GM23338 (cell line): ENCODE results near the gene ZNF646. TPM values are rescaled to one million over a fixed set of nuclear protein-coding genes. Genes with fewer than 3 reads are reported as not detected.
A peak's percentile ranks its signal among the peaks of the same experiment; 100 is the strongest.

Source experiments
- ATAC-seq: fragments of 200-7000 bp; cut with Tn5 transposase; 3 replicates; pipeline ENCODE4 v1.9.1; 2020
- DNase-seq: peaks from one replicate; pipeline ENCODE4 v3.0.0-alpha.2; 2015; ENCODE audit warnings: low spot score
- H2AFZ ChIP-seq: fragments of 200-600 bp; sonication (generic); 2 replicates; pipeline ENCODE4 v1.8.0; 2016; ENCODE audit warnings: antibody characterized with exemption, mild to moderate bottlenecking, moderate library complexity
- H3F3A ChIP-seq: fragments of 200-600 bp; sonication (generic); replicated peaks from 2 replicates; pipeline ENCODE4 v1.8.0; 2017; ENCODE audit warnings: antibody characterized with exemption, mixed run types, low read depth
- H3K27ac ChIP-seq: fragments of 200-600 bp; sonication (generic); 2 replicates; pipeline ENCODE4 v1.6.1; 2016; ENCODE audit warnings: low read depth
- H3K27me3 ChIP-seq: fragments of 200-600 bp; sonication (generic); 2 replicates; pipeline ENCODE4 v1.8.0; 2016; ENCODE audit warnings: mild to moderate bottlenecking, mixed run types, moderate library complexity; ENCODE audit not compliant: insufficient read depth
- H3K36me3 ChIP-seq: fragments of 200-600 bp; sonication (generic); 2 replicates; pipeline ENCODE4 v1.8.0; 2016; ENCODE audit warnings: mild to moderate bottlenecking; ENCODE audit not compliant: insufficient read depth
- H3K4me1 ChIP-seq: fragments of 200-600 bp; sonication (generic); 2 replicates; pipeline ENCODE4 v1.8.0; 2016; ENCODE audit warnings: mild to moderate bottlenecking, moderate library complexity; ENCODE audit not compliant: insufficient read depth
- H3K4me2 ChIP-seq: fragments of 200-600 bp; sonication (generic); 2 replicates; pipeline ENCODE4 v1.7.1; 2017; ENCODE audit warnings: mixed run types
- H3K4me3 ChIP-seq: fragments of 200-600 bp; sonication (generic); 2 replicates; pipeline ENCODE4 v1.6.1; 2016; ENCODE audit warnings: mixed run types
- H3K79me2 ChIP-seq: fragments of 200-600 bp; sonication (generic); replicated peaks from 2 replicates; pipeline ENCODE4 v1.8.0; 2017; ENCODE audit warnings: mild to moderate bottlenecking; ENCODE audit not compliant: insufficient read depth
- H3K9me2 ChIP-seq: fragments of 200-600 bp; sonication (generic); 2 replicates; pipeline ENCODE4 v1.8.0; 2017; ENCODE audit not compliant: insufficient read depth
- H4K20me1 ChIP-seq: fragments of 200-600 bp; sonication (generic); replicated peaks from 2 replicates; pipeline ENCODE4 v1.8.0; 2017; ENCODE audit warnings: mild to moderate bottlenecking; ENCODE audit not compliant: insufficient read depth
- H3K27ac Mint-ChIP-seq: 2 replicates; pipeline ENCODE4 v1.8.0; 2020; ENCODE audit warnings: inconsistent platforms, mild to moderate bottlenecking, moderate library complexity, mixed read lengths
- H3K27me3 Mint-ChIP-seq: 3 replicates; pipeline ENCODE4 v1.8.0; 2022; ENCODE audit warnings: low read depth, mild to moderate bottlenecking, moderate library complexity, mixed read lengths, inconsistent platforms; ENCODE audit not compliant: insufficient read depth, poor library complexity
- H3K36me3 Mint-ChIP-seq: 3 replicates; pipeline ENCODE4 v1.8.0; 2021; ENCODE audit warnings: low read depth, mild to moderate bottlenecking, inconsistent platforms, moderate library complexity, mixed read lengths
- H3K4me1 Mint-ChIP-seq: 3 replicates; pipeline ENCODE4 v1.8.0; 2020; ENCODE audit warnings: mild to moderate bottlenecking, inconsistent platforms, mixed read lengths
- H3K4me3 Mint-ChIP-seq: 3 replicates; pipeline ENCODE4 v1.8.0; 2021; ENCODE audit warnings: moderate library complexity, mild to moderate bottlenecking, inconsistent platforms, mixed read lengths
- H3K9me3 Mint-ChIP-seq: 3 replicates; pipeline ENCODE4 v1.8.0; 2020; ENCODE audit warnings: moderate library complexity, mild to moderate bottlenecking, inconsistent platforms, mixed read lengths
- CREB1 ChIP-seq: fragments of 250-450 bp; sonication (Bioruptor Pico); IDR thresholded peaks from 2 replicates; pipeline ENCODE4 v1.5.0; 2020; ENCODE audit warnings: low read depth, mild to moderate bottlenecking, moderate library complexity
- CTCF ChIP-seq, 2 experiments: fragments of 200-600 bp in 1 of 2; sonication (generic) in 1 of 2; conservative IDR thresholded peaks; 2 replicates each; pipeline versions ENCODE4 v1.5.1 to v1.6.1; 2016 to 2017; ENCODE audit warnings: antibody characterized with exemption in 2 of 2, low read depth in 2 of 2, mild to moderate bottlenecking in 2 of 2, moderate library complexity in 1 of 2
- EZH2 ChIP-seq: fragments of 200-600 bp; sonication (generic); IDR thresholded peaks from one replicate; pipeline ENCODE4 v1.8.0; 2017; ENCODE audit warnings: antibody characterized with exemption, mild to moderate bottlenecking, low read depth; ENCODE audit not compliant: unreplicated experiment
- EZH2phosphoT487 ChIP-seq: fragments of 200-600 bp; sonication (generic); IDR thresholded peaks from one replicate; pipeline ENCODE4 v1.8.1; 2018; ENCODE audit warnings: antibody characterized with exemption; ENCODE audit not compliant: unreplicated experiment
- JUNB ChIP-seq: IDR thresholded peaks from one replicate; pipeline ENCODE4 v1.6.1; 2016; ENCODE audit warnings: antibody characterized with exemption; ENCODE audit not compliant: unreplicated experiment
- POLR2AphosphoS5 ChIP-seq: IDR thresholded peaks from 2 replicates; pipeline ENCODE4 v1.6.1; 2016; ENCODE audit warnings: antibody characterized with exemption, low read depth
- REST ChIP-seq: IDR thresholded peaks from one replicate; pipeline ENCODE4 v1.6.1; 2018; ENCODE audit warnings: antibody characterized with exemption; ENCODE audit not compliant: unreplicated experiment
- STAT1 ChIP-seq: IDR thresholded peaks from one replicate; pipeline ENCODE4 v1.6.1; 2016; ENCODE audit warnings: antibody characterized with exemption; ENCODE audit not compliant: unreplicated experiment
- ZNF462 ChIP-seq: fragments of 250-450 bp; sonication (Bioruptor Pico); IDR thresholded peaks from 2 replicates; pipeline ENCODE4 v1.5.0; 2020; ENCODE audit warnings: mild to moderate bottlenecking, moderate library complexity
- polyA plus RNA-seq: library from polyadenylated mRNA; unstranded; fragments of >200 nt; fragmentation: Nextera tagmentation; extraction: Ambion mirVana; gene quantifications from 2 replicates; pipeline ENCODE4 v1.2.1, GENCODE V29; 2016
- total RNA-seq: library from RNA; depleted of rRNA; stranded (reverse); fragments of >200 nt; shearing (Covaris generic); gene quantifications from 2 replicates; pipeline ENCODE4 v1.2.3, GENCODE V29; 2014

Gene ZNF646
- total and polyA plus RNA-seq, 2 experiments from 2014 or later = 6.3 to 29.3 TPM

DNA sequence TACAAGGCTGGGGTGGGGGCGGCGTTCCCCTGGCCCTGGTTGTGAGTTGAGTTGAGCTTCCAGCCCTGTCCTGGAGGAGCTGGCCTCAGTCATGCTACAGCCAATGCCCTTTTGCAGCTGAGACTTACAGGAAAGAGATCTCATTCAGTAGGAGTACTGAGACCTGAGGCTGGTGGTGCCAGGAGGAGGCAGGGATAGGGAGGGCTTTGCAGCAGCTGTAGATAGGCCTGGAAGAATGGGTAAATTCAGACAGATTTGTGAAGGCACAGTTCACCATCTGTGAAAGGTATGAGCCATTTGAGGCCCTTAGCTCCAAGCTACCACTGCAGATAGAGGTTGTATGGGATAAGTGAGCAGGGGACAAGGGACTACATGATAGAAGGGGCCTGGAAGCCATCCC, 35.2 kb upstream of the ZNF646 start (continued):
- TF ChIP-seq ZNF462 (CRISPR knock-in tag) (no peak), EZH2 (no peak), POLR2AphosphoS5 (no peak), STAT1 (no peak), JUNB (no peak), CREB1 (no peak), EZH2phosphoT487 (no peak)

DNA sequence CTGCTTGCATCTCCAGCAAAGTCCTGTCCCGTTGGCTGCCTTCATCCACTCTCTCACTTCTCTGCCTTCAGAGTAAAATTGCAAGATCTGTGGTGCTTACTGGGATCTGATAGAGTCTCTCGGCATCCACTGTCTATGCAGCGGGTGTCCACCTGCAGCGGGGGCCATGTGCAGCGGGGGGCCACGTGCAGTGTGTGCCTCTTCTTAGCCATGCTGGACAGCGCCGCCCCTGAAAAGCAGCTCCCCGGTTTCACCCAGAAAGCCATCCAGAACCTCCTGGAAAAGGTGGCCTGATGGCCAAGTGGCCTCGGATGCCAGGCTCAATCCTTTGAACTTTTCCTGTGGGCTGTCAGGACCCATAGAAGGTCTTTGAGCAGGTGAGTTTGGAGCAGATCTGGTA, 31.4 kb upstream of the ZNF646 start:
- H3K4me3 Mint-ChIP-seq = peak overlapping the region; percentile 63
- peak overlapping the region; percentile 93 for H2AFZ ChIP-seq
- H3K4me3 ChIP-seq = peak overlapping the region; percentile 58

More for the DNA sequence above, 31.4 kb upstream of the ZNF646 start:
- H3K9me2 ChIP-seq = no peaks in the 10 kb centered on the region
- H3K36me3 Mint-ChIP-seq = peaks cover 3% of the 10 kb centered on the region
- H3K4me1 Mint-ChIP-seq = peaks cover 3% of the 10 kb centered on the region; the same call in 1 of the 3 replicates
- H3K4me2 ChIP-seq = peak overlapping the region; percentile 75
- TF ChIP-seq REST (peak; percentile 47), CTCF (conservative IDR thresholded peaks at IDR 0.05; ENCODE audit: low read depth in 2 of 2) (no peak)
- peaks cover 12% of the 10 kb centered on the region; the same call in 1 of the 2 replicates for H3F3A ChIP-seq
- H3K36me3 ChIP-seq = no peaks in the 10 kb centered on the region; the same call in 1 of the 2 replicates
- 0 out of 2 replicates have a peak, but pooled peaks cover 9% of the 10 kb centered on the region for H3K4me1 ChIP-seq
- no peaks in the 10 kb centered on the region for H3K79me2 ChIP-seq
- peaks cover 4% of the 10 kb centered on the region for H3K27me3 Mint-ChIP-seq
- no peak overlapping the region for H3K27ac Mint-ChIP-seq
- DNase-seq = no peak
- H3K27ac ChIP-seq = no peak overlapping the region
- H3K27me3 ChIP-seq = no peaks in the 10 kb centered on the region
- no peaks in the 10 kb centered on the region for H3K9me3 Mint-ChIP-seq
- ATAC-seq = no peak
- H4K20me1 ChIP-seq = no peaks in the 10 kb centered on the region
